ENCODE data around the gene IFT57. TPM values are rescaled to one million over a fixed set of nuclear protein-coding genes. Genes with fewer than 3 reads are reported as not detected.

Gene IFT57
- polyA plus RNA-seq, 2 donors = 6.2 to 14.3 TPM

DNA sequence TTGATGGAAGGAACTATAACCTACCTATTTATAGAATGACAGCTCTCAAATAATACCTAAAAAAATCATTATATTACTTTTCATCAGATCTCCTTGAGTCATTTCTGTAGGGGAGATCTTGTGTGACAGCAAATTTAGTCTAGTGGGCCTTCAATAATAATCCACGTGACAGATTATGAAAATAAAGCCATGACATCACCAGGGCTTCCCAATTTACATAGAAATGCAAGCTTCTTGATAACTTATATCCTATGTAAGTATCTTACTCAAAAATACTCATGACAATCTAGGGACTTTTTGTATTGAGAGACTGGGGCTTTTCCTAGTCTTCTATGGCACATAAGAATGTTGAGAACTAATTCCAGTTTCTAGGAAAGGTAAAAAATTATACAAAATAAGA lies 21.6 kb downstream of the IFT57 start:
- 92% methylated on average over 1 of the region's 1 CpG for WGBS, 2 donors
- no peak overlapping the region for H3K27ac ChIP-seq (ENCODE audit: low read depth in 2 of 2, low read length in 1 of 2)

DNA sequence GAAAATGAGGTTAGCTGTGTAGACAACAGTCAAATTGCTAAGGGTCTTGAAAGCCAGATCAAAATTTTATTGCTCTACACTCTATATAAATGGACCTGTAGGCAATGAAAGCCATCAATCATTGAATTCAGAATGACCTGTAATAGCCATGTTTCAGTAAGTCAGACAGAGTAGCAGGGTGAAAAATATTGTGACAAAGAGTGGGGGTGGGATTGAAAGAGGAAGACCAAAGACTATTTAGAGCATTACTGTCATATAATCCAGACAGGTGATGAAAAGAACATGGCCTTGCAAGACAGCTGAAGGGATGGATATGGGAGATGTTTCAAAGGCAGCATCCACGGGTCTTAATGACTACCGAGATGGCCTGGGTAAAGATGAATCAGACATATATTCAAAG lies 22.2 kb downstream of the IFT57 start:
- Histone ChIP-seq H3K27ac (ENCODE audit: low read depth in 2 of 2, low read length in 1 of 2) (no peak overlapping the region), H3K4me3 (ENCODE audit: low read depth in 1 of 2, low read length in 2 of 2) (no peak overlapping the region), H3K9me3 (ENCODE audit: control insufficient read depth in 2 of 2, insufficient read depth in 1 of 2, low read depth in 1 of 2, low read length in 1 of 2) (no peaks in the 10 kb centered on the region), H3K4me1 (ENCODE audit: control insufficient read depth in 2 of 2, insufficient read depth in 2 of 2, low read length in 1 of 2) (no peaks in the 10 kb centered on the region), H3K27me3 (ENCODE audit: control insufficient read depth in 1 of 2, insufficient read depth in 2 of 2, low read length in 2 of 2) (no peaks in the 10 kb centered on the region), H3K36me3 (ENCODE audit: control insufficient read depth in 2 of 2, insufficient read depth in 2 of 2, low read length in 1 of 2) (peaks cover 0 to 2% of the 10 kb centered on the region in 2 donors)
- WGBS, 2 donors = 88 to 96% methylated on average over 2 of the region's 2 CpGs

More for the DNA sequence above, 21.6 kb downstream of the IFT57 start:
- Histone ChIP-seq H3K36me3 (ENCODE audit: control insufficient read depth in 2 of 2, insufficient read depth in 2 of 2, low read length in 1 of 2) (peaks cover 0 to 2% of the 10 kb centered on the region in 2 donors), H3K9me3 (ENCODE audit: control insufficient read depth in 2 of 2, insufficient read depth in 1 of 2, low read depth in 1 of 2, low read length in 1 of 2) (no peaks in the 10 kb centered on the region), H3K4me3 (ENCODE audit: low read depth in 1 of 2, low read length in 2 of 2) (no peak overlapping the region), H3K27me3 (ENCODE audit: control insufficient read depth in 1 of 2, insufficient read depth in 2 of 2, low read length in 2 of 2) (no peaks in the 10 kb centered on the region), H3K4me1 (ENCODE audit: control insufficient read depth in 2 of 2, insufficient read depth in 2 of 2, low read length in 1 of 2) (no peaks in the 10 kb centered on the region)

DNA sequence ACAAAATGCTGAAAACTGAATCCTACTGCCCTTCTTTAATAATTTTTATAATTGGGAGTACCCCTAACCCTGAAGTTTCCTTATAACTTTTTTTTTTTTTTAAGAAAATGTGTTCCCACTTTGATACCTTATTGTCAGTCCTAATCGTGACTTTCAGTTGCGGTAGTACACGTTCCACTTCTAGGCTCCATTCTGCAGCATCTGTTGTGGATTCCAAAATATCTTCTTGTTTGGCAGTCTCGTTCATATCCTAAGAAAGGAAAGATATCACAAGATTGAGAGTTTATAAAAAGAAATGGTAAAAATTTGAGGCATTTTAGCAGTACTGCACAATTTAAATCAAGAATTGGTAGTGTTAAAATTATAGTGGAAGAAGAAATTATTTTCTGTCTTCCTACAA lies 30.8 kb downstream of the IFT57 start:
- WGBS, 2 donors = 97 to 98% methylated on average over 4 of the region's 4 CpGs

DNA sequence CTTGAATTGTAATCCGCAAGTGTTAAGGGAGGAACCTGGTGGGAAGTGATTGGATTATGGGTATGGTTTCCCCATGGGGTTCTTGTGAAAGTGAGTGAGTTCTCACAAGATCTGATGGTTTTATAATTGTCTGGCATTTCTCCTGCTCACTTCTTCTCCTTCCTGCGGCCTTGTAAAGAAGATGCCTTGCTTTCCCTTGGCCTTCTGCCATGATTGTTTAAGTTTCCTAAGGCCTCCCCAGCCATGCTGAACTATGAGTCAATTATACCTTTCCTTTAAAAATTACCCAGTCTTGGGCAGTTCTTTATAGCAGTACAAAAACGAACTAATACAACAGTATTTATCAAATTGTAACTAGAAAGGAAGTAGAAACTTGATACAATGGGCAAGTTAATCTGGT lies 31.9 kb downstream of the IFT57 start:
- Histone ChIP-seq H3K27ac (ENCODE audit: low read depth in 2 of 2, low read length in 1 of 2) (no peak overlapping the region), H3K9me3 (ENCODE audit: control insufficient read depth in 2 of 2, insufficient read depth in 1 of 2, low read depth in 1 of 2, low read length in 1 of 2) (no peaks in the 10 kb centered on the region), H3K36me3 (ENCODE audit: control insufficient read depth in 2 of 2, insufficient read depth in 2 of 2, low read length in 1 of 2) (peaks cover 0 to 4% of the 10 kb centered on the region in 2 donors), H3K4me1 (ENCODE audit: control insufficient read depth in 2 of 2, insufficient read depth in 2 of 2, low read length in 1 of 2) (no peaks in the 10 kb centered on the region), H3K4me3 (ENCODE audit: low read depth in 1 of 2, low read length in 2 of 2) (no peak overlapping the region), H3K27me3 (ENCODE audit: control insufficient read depth in 1 of 2, insufficient read depth in 2 of 2, low read length in 2 of 2) (no peaks in the 10 kb centered on the region)
- 81 to 96% methylated on average over 3 of the region's 3 CpGs for WGBS, 2 donors

More for the DNA sequence above, 30.8 kb downstream of the IFT57 start:
- no peaks in the 10 kb centered on the region for H3K4me1 ChIP-seq (ENCODE audit: control insufficient read depth in 2 of 2, insufficient read depth in 2 of 2, low read length in 1 of 2)
- H3K27ac ChIP-seq (ENCODE audit: low read depth in 2 of 2, low read length in 1 of 2) = no peak overlapping the region
- no peak overlapping the region for H3K4me3 ChIP-seq (ENCODE audit: low read depth in 1 of 2, low read length in 2 of 2)
- no peaks in the 10 kb centered on the region for H3K27me3 ChIP-seq (ENCODE audit: control insufficient read depth in 1 of 2, insufficient read depth in 2 of 2, low read length in 2 of 2)
- peaks cover 0 to 4% of the 10 kb centered on the region in 2 donors for H3K36me3 ChIP-seq (ENCODE audit: control insufficient read depth in 2 of 2, insufficient read depth in 2 of 2, low read length in 1 of 2)
- no peaks in the 10 kb centered on the region for H3K9me3 ChIP-seq (ENCODE audit: control insufficient read depth in 2 of 2, insufficient read depth in 1 of 2, low read depth in 1 of 2, low read length in 1 of 2)

DNA sequence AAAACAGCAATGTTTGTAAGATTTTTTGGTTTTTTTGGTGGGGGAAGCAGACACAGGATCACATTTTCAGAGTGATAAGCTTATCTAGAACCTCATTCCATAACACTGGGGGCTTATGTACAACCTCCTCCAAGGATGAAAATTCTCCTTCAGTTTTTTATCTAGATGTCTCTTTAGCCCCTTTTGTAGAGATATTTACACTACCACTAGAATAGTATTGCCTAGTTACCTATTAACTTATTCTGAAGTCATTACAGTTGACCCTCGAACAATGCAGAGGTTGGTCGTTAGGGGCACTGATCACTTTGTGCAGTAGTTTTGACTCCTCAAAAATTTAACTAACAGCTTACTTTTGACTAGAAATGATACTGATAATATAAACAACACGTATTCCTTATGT lies 32.8 kb downstream of the IFT57 start:
- H3K27me3 ChIP-seq (ENCODE audit: control insufficient read depth in 1 of 2, insufficient read depth in 2 of 2, low read length in 2 of 2) = no peaks in the 10 kb centered on the region
- H3K27ac ChIP-seq (ENCODE audit: low read depth in 2 of 2, low read length in 1 of 2) = no peak overlapping the region
- no peaks in the 10 kb centered on the region for H3K9me3 ChIP-seq (ENCODE audit: control insufficient read depth in 2 of 2, insufficient read depth in 1 of 2, low read depth in 1 of 2, low read length in 1 of 2)
- WGBS, 2 donors = 73 to 87% methylated on average over 3 of the region's 3 CpGs
- no peak overlapping the region for H3K4me3 ChIP-seq (ENCODE audit: low read depth in 1 of 2, low read length in 2 of 2)
- H3K36me3 ChIP-seq (ENCODE audit: control insufficient read depth in 2 of 2, insufficient read depth in 2 of 2, low read length in 1 of 2) = peaks cover 0 to 4% of the 10 kb centered on the region in 2 donors
- H3K4me1 ChIP-seq (ENCODE audit: control insufficient read depth in 2 of 2, insufficient read depth in 2 of 2, low read length in 1 of 2) = no peaks in the 10 kb centered on the region

DNA sequence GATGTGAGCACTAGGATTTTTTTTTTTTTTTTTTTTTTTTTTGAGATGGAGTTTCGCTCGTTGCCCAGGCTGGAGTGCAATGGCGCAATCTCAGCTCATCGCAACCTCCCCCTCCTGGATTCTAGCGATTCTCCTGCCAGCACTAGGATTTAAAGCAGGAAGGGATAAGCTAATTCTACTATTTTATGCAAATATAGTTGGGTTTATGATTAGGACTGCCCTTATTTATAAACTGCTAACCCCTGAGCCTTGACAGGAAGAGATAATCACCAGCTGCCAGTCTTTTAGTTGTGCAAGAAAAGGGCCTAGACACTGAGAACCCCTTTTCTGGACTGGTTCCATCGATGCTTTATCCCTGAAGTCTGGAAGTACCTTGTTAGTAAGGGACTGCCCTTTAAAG lies 36.7 kb downstream of the IFT57 start:
- H3K36me3 ChIP-seq (ENCODE audit: control insufficient read depth in 2 of 2, insufficient read depth in 2 of 2, low read length in 1 of 2) = peaks cover 0 to 4% of the 10 kb centered on the region in 2 donors
- 95 to 96% methylated on average over 6 of the region's 6 CpGs for WGBS, 2 donors
- no peaks in the 10 kb centered on the region for H3K27me3 ChIP-seq (ENCODE audit: control insufficient read depth in 1 of 2, insufficient read depth in 2 of 2, low read length in 2 of 2)
- no peaks in the 10 kb centered on the region for H3K4me1 ChIP-seq (ENCODE audit: control insufficient read depth in 2 of 2, insufficient read depth in 2 of 2, low read length in 1 of 2)
- H3K4me3 ChIP-seq (ENCODE audit: low read depth in 1 of 2, low read length in 2 of 2) = no peak overlapping the region
- H3K27ac ChIP-seq (ENCODE audit: low read depth in 2 of 2, low read length in 1 of 2) = no peak overlapping the region
- no peaks in the 10 kb centered on the region for H3K9me3 ChIP-seq (ENCODE audit: control insufficient read depth in 2 of 2, insufficient read depth in 1 of 2, low read depth in 1 of 2, low read length in 1 of 2)

DNA sequence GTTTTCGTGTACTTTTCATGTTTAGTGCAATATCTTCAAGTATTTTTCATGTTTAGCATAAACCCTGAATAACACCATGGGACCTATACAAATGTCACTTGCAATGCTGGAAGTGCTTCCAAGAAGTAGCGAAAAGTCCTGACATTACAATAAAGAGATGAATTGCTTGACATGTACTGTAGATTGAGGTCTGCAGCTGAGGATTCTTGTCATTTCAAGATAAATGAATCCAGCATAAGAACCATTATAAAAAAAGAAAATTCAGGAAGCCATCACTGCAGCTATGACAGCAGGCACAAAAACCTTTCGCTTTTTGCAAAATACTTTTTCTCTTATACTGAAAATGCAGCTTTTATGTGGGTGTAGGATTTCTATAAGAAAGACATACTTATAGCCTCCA lies 37.4 kb downstream of the IFT57 start:
- WGBS, 2 donors = 96 to 97% methylated on average over 3 of the region's 3 CpGs
- Histone ChIP-seq H3K9me3 (ENCODE audit: control insufficient read depth in 2 of 2, insufficient read depth in 1 of 2, low read depth in 1 of 2, low read length in 1 of 2) (no peaks in the 10 kb centered on the region), H3K36me3 (ENCODE audit: control insufficient read depth in 2 of 2, insufficient read depth in 2 of 2, low read length in 1 of 2) (peaks cover 0 to under 1% of the 10 kb centered on the region in 2 donors), H3K27ac (ENCODE audit: low read depth in 2 of 2, low read length in 1 of 2) (no peak overlapping the region), H3K4me3 (ENCODE audit: low read depth in 1 of 2, low read length in 2 of 2) (no peak overlapping the region), H3K4me1 (ENCODE audit: control insufficient read depth in 2 of 2, insufficient read depth in 2 of 2, low read length in 1 of 2) (no peaks in the 10 kb centered on the region), H3K27me3 (ENCODE audit: control insufficient read depth in 1 of 2, insufficient read depth in 2 of 2, low read length in 2 of 2) (no peaks in the 10 kb centered on the region)

DNA sequence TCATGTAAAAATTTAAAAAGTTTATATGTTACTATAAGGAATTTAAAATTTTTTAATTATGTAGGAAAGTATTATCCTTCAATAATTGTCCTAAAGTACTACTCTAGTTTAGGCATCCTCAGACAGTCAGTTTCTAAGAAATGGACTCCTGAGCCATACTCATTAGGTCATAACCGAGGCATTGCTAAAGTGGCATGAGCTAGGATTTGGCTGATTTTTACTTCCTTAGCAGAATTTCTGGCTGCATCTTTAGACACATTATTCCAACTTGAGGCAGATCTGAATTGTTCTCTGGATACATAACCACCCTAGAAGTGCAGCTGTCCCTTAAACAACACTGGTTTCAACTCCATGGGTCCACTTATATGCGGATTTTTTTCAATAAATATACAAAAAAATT lies 38.3 kb downstream of the IFT57 start:
- no peaks in the 10 kb centered on the region for H3K9me3 ChIP-seq (ENCODE audit: control insufficient read depth in 2 of 2, insufficient read depth in 1 of 2, low read depth in 1 of 2, low read length in 1 of 2)
- H3K4me3 ChIP-seq (ENCODE audit: low read depth in 1 of 2, low read length in 2 of 2) = no peak overlapping the region
- no peaks in the 10 kb centered on the region for H3K4me1 ChIP-seq (ENCODE audit: control insufficient read depth in 2 of 2, insufficient read depth in 2 of 2, low read length in 1 of 2)
- 92 to 96% methylated on average over 2 of the region's 2 CpGs for WGBS, 2 donors
- H3K36me3 ChIP-seq (ENCODE audit: control insufficient read depth in 2 of 2, insufficient read depth in 2 of 2, low read length in 1 of 2) = no peaks in the 10 kb centered on the region
- H3K27ac ChIP-seq (ENCODE audit: low read depth in 2 of 2, low read length in 1 of 2) = no peak overlapping the region
- H3K27me3 ChIP-seq (ENCODE audit: control insufficient read depth in 1 of 2, insufficient read depth in 2 of 2, low read length in 2 of 2) = no peaks in the 10 kb centered on the region

DNA sequence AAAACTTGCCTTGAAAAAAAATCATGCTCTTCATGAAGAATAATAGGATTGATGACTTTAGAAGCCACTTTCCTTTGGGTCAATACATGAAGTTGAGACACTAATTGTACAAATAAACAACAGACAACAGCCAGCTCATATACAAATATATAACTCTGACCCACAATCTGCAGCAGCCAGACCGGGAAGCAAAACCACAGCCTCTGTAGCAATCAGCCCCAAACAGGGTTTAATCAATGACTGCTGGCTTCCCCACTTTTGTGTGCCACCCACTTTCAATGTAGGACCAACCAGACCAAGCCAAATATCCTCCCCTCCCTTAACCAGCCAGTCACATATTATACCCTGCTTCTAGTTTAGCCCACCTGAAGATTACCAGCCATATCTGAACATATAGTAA lies 39.0 kb downstream of the IFT57 start:
- H3K4me3 ChIP-seq (ENCODE audit: low read depth in 1 of 2, low read length in 2 of 2) = no peak overlapping the region
- H3K36me3 ChIP-seq (ENCODE audit: control insufficient read depth in 2 of 2, insufficient read depth in 2 of 2, low read length in 1 of 2) = no peaks in the 10 kb centered on the region
- H3K27ac ChIP-seq (ENCODE audit: low read depth in 2 of 2, low read length in 1 of 2) = no peak overlapping the region
- 83 to 84% methylated on average over 1 of the region's 1 CpG for WGBS, 2 donors
- H3K9me3 ChIP-seq (ENCODE audit: control insufficient read depth in 2 of 2, insufficient read depth in 1 of 2, low read depth in 1 of 2, low read length in 1 of 2) = no peaks in the 10 kb centered on the region
- H3K27me3 ChIP-seq (ENCODE audit: control insufficient read depth in 1 of 2, insufficient read depth in 2 of 2, low read length in 2 of 2) = no peaks in the 10 kb centered on the region
- no peaks in the 10 kb centered on the region for H3K4me1 ChIP-seq (ENCODE audit: control insufficient read depth in 2 of 2, insufficient read depth in 2 of 2, low read length in 1 of 2)

DNA sequence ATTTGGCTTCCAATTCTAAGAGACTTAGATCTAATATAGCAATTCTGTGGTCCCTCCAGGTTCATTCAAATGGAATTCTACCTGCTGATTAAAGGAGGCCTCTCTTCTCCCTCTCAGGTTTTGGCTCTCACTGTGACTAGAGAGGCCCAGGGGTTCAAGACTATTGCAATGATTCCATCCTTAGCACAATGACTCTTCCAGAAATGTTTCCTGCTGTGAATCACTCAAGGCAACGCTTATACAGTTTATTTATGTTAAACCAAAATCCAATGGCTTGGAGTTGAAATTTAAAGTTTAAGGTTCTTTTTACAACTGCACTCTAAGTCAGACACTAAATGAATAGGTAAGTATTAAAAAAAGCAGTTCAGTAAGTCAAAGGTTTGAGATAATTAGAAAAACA lies 39.9 kb downstream of the IFT57 start:
- Histone ChIP-seq H3K9me3 (ENCODE audit: control insufficient read depth in 2 of 2, insufficient read depth in 1 of 2, low read depth in 1 of 2, low read length in 1 of 2) (no peaks in the 10 kb centered on the region), H3K4me3 (ENCODE audit: low read depth in 1 of 2, low read length in 2 of 2) (no peak overlapping the region), H3K27ac (ENCODE audit: low read depth in 2 of 2, low read length in 1 of 2) (no peak overlapping the region), H3K27me3 (ENCODE audit: control insufficient read depth in 1 of 2, insufficient read depth in 2 of 2, low read length in 2 of 2) (no peaks in the 10 kb centered on the region), H3K36me3 (ENCODE audit: control insufficient read depth in 2 of 2, insufficient read depth in 2 of 2, low read length in 1 of 2) (no peaks in the 10 kb centered on the region), H3K4me1 (ENCODE audit: control insufficient read depth in 2 of 2, insufficient read depth in 2 of 2, low read length in 1 of 2) (no peaks in the 10 kb centered on the region)
- WGBS, 2 donors = 63 to 68% methylated on average over 1 of the region's 1 CpG
